HUES48 (cell line): Measurements from ENCODE around the gene TMEM38B.
"Not testable (repeated sequence)": the region's sequence is repeated elsewhere in the genome, so short reads cannot be mapped to it uniquely, and the experiment has no call there.

Experiments
- H3K27ac ChIP-seq: one replicate; pipeline ENCODE4 v1.7.0; 2013; ENCODE audit warnings: low read depth, low read length, inconsistent platforms
- H3K27me3 ChIP-seq: 2 replicates; pipeline ENCODE4 v1.6.1; 2013; ENCODE audit warnings: mild to moderate bottlenecking, low read length; ENCODE audit not compliant: control insufficient read depth, insufficient read depth
- H3K36me3 ChIP-seq: 2 replicates; pipeline ENCODE4 v1.6.1; 2013; ENCODE audit warnings: low read length; ENCODE audit not compliant: control insufficient read depth, insufficient read depth
- H3K4me1 ChIP-seq: 2 replicates; pipeline ENCODE4 v1.6.1; 2013; ENCODE audit warnings: mild to moderate bottlenecking, low read length; ENCODE audit not compliant: control insufficient read depth, insufficient read depth
- H3K4me3 ChIP-seq: 2 replicates; pipeline ENCODE4 v1.5.1; 2013; ENCODE audit warnings: mild to moderate bottlenecking, low read depth, low read length
- H3K9ac ChIP-seq: 2 replicates; pipeline ENCODE4 v1.6.1; 2013; ENCODE audit warnings: mild to moderate bottlenecking, low read depth, low read length, moderate library complexity
- H3K9me3 ChIP-seq: 2 replicates; pipeline ENCODE4 v1.6.1; 2013; ENCODE audit warnings: low read length; ENCODE audit not compliant: control insufficient read depth, insufficient read depth

TMEM38B gene

DNA sequence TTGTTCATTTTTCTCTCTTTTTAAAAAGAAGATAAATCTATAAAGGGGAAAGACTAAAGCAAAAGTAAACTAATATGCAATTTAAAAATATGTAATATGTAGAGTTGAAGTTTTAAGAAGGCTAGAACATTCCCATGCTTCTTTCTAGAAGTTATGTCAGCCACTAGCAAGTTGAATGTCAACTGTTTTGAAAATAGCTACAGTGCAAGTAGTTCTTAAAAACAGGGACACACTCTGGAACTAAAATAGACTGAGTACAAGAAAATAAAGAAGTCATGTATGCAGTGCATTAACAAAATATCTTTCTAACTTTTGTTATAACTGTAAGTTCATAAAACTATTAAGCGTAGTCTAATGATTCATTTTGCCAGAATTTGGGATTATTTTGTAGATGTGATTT, 7.9 kb downstream of the TMEM38B start:
- no peak overlapping the region for H3K4me3 ChIP-seq
- H3K9me3 ChIP-seq = no peaks in the 10 kb centered on the region
- no peaks in the 10 kb centered on the region for H3K27me3 ChIP-seq
- no peak overlapping the region for H3K27ac ChIP-seq
- H3K9ac ChIP-seq = no peak overlapping the region
- H3K4me1 ChIP-seq = no peaks in the 10 kb centered on the region
- H3K36me3 ChIP-seq = no peaks in the 10 kb centered on the region

DNA sequence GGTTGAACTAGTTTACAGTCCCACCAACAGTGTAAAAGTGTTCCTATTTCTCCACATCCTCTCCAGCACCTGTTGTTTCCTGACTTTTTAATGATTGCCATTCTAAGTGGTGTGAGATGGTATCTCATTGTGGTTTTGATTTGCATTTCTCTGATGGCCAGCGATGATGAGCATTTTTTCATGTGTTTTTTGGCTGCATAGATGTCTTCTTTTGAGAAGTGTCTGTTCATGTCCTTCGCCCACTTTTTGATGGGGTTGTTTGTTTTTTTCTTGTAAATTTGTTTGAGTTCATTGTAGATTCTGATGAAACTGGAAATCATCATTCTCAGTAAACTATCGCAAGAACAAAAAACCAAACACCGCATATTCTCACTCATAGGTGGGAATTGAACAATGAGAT, 9.3 kb downstream of the TMEM38B start:
- H3K9ac ChIP-seq, H3K4me3 ChIP-seq, H3K9me3 ChIP-seq, H3K4me1 ChIP-seq, H3K36me3 ChIP-seq, H3K27ac ChIP-seq, H3K27me3 ChIP-seq: not testable (repeated sequence)

DNA sequence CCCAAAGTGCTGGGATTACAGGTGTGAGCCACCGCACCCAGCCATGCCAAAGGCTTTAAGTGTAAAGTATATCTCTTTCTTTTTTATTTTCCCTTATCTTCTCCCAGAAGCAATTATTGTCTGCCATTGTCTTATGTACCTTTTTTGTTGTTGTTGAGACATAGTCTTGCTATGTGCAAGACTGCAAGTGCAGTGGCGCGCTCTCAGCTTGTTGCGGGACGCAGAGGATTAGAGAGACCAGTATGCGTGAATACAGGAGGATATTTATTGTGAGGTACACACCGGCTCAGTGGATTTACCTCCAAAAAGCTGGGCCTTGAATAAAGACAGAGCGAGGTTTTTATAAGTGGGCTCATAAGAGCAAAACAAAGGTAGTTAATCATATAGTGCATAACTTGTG, 11.8 kb downstream of the TMEM38B start:
- no peak overlapping the region for H3K9ac ChIP-seq
- H3K4me1 ChIP-seq = no peaks in the 10 kb centered on the region
- H3K27ac ChIP-seq = no peak overlapping the region
- no peaks in the 10 kb centered on the region for H3K27me3 ChIP-seq
- H3K4me3 ChIP-seq = no peak overlapping the region
- no peaks in the 10 kb centered on the region for H3K36me3 ChIP-seq
- no peaks in the 10 kb centered on the region for H3K9me3 ChIP-seq

DNA sequence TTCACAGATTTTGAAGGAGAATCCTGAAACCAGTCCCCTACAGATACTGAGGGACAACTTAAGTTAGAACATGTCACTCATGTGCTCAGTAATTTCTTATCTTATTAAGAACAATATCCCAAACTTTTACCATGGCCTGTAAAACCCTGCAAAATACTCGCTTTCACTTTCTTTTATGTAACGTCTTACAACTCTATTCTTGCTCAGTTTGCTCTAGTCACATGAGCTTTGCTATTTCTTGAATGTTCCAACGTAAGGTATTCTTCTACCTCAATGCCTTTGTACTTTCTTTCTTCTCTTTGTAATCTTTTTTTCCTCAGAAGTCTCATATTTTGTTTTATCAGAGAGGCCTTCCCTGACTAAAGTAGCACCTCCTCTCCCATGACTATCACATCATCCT, 14.1 kb downstream of the TMEM38B start:
- Histone ChIP-seq H3K9ac (no peak overlapping the region), H3K27ac (no peak overlapping the region), H3K4me3 (no peak overlapping the region), H3K4me1 (no peaks in the 10 kb centered on the region), H3K27me3 (no peaks in the 10 kb centered on the region), H3K36me3 (no peaks in the 10 kb centered on the region), H3K9me3 (no peaks in the 10 kb centered on the region)

DNA sequence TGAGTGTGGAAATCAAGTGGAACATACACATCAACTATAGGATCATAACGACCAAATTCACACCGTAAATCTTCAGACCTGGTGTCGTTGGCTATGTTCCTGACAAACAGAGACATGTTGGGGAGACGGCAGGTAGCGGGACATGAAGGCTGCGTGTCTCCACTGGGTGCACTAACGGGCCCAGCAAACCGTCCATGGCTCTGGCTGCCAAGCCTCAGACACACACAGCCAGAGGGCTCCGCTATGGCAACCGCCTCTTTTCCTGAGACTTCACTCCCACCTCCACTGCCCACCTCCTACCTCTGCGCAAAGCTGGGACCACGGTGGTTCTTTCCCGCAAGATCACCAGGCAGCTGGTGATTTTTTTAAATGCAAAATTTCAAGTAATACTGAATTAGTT, 16.3 kb downstream of the TMEM38B start:
- Histone ChIP-seq H3K27me3 (no peaks in the 10 kb centered on the region), H3K9me3 (no peaks in the 10 kb centered on the region), H3K9ac (no peak overlapping the region), H3K4me3 (no peak overlapping the region), H3K27ac (no peak overlapping the region), H3K36me3 (no peaks in the 10 kb centered on the region), H3K4me1 (no peaks in the 10 kb centered on the region)

- Histone ChIP-seq H3K4me1 (no peaks in the 10 kb centered on the region), H3K36me3 (no peaks in the 10 kb centered on the region), H3K9ac (no peak overlapping the region), H3K27ac (no peak overlapping the region), H3K9me3 (no peaks in the 10 kb centered on the region), H3K27me3 (no peaks in the 10 kb centered on the region), H3K4me3 (no peak overlapping the region)
Observed at GRCh38 chr9:105711867-105712266, 17.5 kb downstream of the TMEM38B start.

GRCh38 chr9:105712297-105712696, 18.0 kb downstream of the TMEM38B start:
- Histone ChIP-seq H3K9ac (no peak overlapping the region), H3K36me3 (no peaks in the 10 kb centered on the region), H3K27ac (no peak overlapping the region), H3K27me3 (no peaks in the 10 kb centered on the region), H3K4me3 (no peak overlapping the region), H3K9me3 (no peaks in the 10 kb centered on the region), H3K4me1 (no peaks in the 10 kb centered on the region)

DNA sequence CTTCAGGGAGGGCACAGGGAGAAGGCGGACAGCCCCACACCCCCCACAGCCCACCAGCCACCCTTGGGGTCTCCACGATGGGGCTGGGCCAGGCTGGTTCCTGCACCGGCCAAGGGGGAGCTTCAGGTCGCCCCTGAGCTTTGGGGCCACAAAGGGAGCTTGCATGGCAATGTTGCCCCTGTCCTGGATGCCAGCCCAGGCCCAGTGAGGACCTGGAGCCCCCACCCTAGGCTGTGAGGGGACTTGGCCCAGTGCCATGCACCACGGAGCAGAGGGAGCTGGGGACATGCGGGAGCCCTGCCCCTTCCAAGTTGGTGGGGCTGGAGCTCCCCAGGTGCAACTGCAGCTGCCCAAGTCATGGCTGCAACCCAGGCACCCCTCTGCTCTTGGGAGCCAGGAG, 18.4 kb downstream of the TMEM38B start:
- no peak overlapping the region for H3K4me3 ChIP-seq
- no peaks in the 10 kb centered on the region for H3K4me1 ChIP-seq
- no peaks in the 10 kb centered on the region for H3K9me3 ChIP-seq
- H3K36me3 ChIP-seq = no peaks in the 10 kb centered on the region
- H3K9ac ChIP-seq = no peak overlapping the region
- no peak overlapping the region for H3K27ac ChIP-seq
- H3K27me3 ChIP-seq = no peaks in the 10 kb centered on the region

DNA sequence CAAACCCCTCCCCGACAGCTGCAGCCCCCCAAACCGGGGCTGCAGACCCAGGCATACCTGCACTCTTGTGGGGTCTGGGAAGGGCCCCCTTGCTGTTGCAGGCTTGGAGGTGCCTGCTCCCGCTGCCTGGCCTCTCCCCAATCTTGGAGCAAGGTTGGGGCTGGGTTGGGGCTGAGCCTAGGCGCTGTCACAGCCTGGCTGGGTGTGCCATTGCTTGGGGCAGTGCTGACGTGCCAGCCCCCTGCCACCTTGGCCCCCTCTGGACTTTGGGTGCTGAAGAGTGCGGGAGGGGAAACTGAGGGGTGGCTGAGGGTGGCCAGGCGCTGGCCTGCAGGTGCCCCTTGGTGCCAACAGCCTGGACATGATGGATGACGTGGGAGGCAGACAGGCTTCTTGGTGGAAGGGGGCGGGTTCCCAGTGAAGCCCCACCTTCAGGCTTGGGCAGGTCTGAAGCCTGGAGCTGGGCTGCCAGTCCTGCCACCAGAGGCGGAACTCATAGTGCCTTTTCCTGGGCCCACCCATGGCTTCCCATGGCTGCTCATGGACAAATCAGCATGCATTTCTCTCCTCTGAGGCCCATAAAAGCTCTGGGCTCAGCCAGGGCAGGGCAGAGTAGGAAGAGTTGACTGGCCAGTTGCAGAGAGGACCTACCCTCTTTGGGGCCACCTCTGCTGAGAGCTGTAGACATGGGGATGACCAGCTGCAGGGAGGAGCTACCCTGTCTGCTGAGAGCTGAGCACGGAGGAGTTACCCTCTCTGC, 19.1 kb downstream of the TMEM38B start:
- Histone ChIP-seq H3K27ac (no peak overlapping the region), H3K9ac (no peak overlapping the region), H3K9me3 (no peaks in the 10 kb centered on the region), H3K4me3 (no peak overlapping the region), H3K4me1 (no peaks in the 10 kb centered on the region), H3K27me3 (no peaks in the 10 kb centered on the region), H3K36me3 (no peaks in the 10 kb centered on the region)

- Histone ChIP-seq H3K27me3 (no peaks in the 10 kb centered on the region), H3K9ac (no peak overlapping the region), H3K9me3 (no peaks in the 10 kb centered on the region), H3K27ac (no peak overlapping the region), H3K36me3 (no peaks in the 10 kb centered on the region), H3K4me1 (no peaks in the 10 kb centered on the region), H3K4me3 (no peak overlapping the region)
Observed at GRCh38 chr9:105714020-105714331, 19.6 kb downstream of the TMEM38B start.

DNA sequence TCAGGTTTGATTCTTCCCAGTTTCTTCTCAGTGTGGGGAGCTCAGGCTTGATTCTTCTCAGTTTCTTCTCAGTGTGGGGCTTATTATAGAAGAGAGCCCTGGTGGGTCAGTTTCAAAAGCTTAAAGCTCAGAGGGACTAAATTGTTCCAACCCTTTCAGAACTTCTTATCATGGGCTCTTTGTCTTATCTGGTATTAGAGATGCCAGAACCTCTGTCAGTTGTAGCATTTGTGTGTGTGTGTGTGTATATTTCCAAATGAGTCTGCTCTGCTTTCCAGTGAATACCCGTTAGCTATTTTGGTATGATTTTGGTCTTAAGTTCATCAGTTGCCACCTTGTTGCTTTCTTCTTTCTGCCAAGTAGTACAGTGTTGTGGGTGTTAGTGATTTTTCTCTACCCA, 21.8 kb downstream of the TMEM38B start:
- H3K27me3 ChIP-seq = no peaks in the 10 kb centered on the region
- H3K9ac ChIP-seq = no peak overlapping the region
- H3K27ac ChIP-seq = no peak overlapping the region
- no peaks in the 10 kb centered on the region for H3K4me1 ChIP-seq
- H3K9me3 ChIP-seq = no peaks in the 10 kb centered on the region
- H3K4me3 ChIP-seq = no peak overlapping the region
- no peaks in the 10 kb centered on the region for H3K36me3 ChIP-seq

DNA sequence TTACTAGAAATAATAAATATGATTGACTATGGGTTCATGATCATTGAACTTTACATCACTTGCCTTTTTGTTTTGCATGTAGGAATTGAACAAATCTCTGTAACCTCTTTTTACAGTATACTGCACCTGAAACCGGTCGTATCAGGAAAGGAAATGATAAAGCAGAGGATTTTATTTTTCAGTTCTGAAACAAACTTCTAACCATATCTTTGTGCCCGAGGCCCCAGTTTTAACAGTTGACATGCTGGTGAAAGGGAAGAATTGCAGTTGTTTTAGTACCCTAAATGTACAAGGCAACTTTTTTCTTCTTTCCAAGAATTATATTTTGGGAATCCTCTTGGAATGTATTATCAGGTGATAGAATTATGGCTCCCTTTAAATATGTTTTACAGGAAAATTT, 27.8 kb downstream of the TMEM38B start:
- no peak overlapping the region for H3K9ac ChIP-seq
- no peak overlapping the region for H3K4me3 ChIP-seq
- H3K27me3 ChIP-seq = no peaks in the 10 kb centered on the region
- H3K9me3 ChIP-seq = no peaks in the 10 kb centered on the region
- no peaks in the 10 kb centered on the region for H3K4me1 ChIP-seq
- H3K27ac ChIP-seq = no peak overlapping the region
- H3K36me3 ChIP-seq = no peaks in the 10 kb centered on the region
